CD8-positive, alpha-beta memory T cell (primary cell): ENCODE measurements around the gene ISG20. TPM values are rescaled to one million over a fixed set of nuclear protein-coding genes. Genes with fewer than 3 reads are reported as not detected.
A peak's percentile ranks its signal among the peaks of the same experiment; 100 is the strongest.

ENCODE experiments used
- CTCF ChIA-PET: fragments of 350-600 bp; sonication (Branson Sonifier 250); formaldehyde crosslinking; loops from one replicate; lab custom pipeline; 2021; ENCODE audit warnings: antibody characterized with exemption; lab: Charles Lee
- POLR2A ChIA-PET: fragments of 350-600 bp; sonication (Branson Sonifier 250); formaldehyde crosslinking; loops from one replicate; lab custom pipeline; 2021; ENCODE audit warnings: antibody characterized with exemption; lab: Charles Lee
- DNase-seq, 5 donors: peaks; one replicate each; pipeline versions ENCODE4 v3.0.0 to v3.0.0-alpha.2; 2020 to 2022; ENCODE audit warnings: mixed read lengths in 1 of 5
- H3K27ac ChIP-seq: one replicate; pipeline ENCODE4 v1.7.0; 2013; ENCODE audit warnings: low read depth, mild to moderate bottlenecking, low read length, moderate library complexity
- H3K27me3 ChIP-seq: 2 replicates; pipeline ENCODE4 v1.7.0; 2013; ENCODE audit warnings: low read length, mild to moderate bottlenecking; ENCODE audit not compliant: insufficient read depth, poor library complexity, severe bottlenecking
- H3K36me3 ChIP-seq: 2 replicates; pipeline ENCODE4 v1.7.0; 2013; ENCODE audit warnings: mild to moderate bottlenecking, low read length, moderate library complexity; ENCODE audit not compliant: insufficient read depth
- H3K4me1 ChIP-seq: 2 replicates; pipeline ENCODE4 v1.7.0; 2013; ENCODE audit warnings: mild to moderate bottlenecking, low read length, moderate library complexity; ENCODE audit not compliant: insufficient read depth
- H3K4me3 ChIP-seq: 2 replicates; pipeline ENCODE4 v1.7.0; 2013; ENCODE audit warnings: mild to moderate bottlenecking, low read length
- H3K9me3 ChIP-seq: 2 replicates; pipeline ENCODE4 v1.7.0; 2013; ENCODE audit warnings: mild to moderate bottlenecking, low read length
- H3K27ac Mint-ChIP-seq, 8 donors: one replicate each; pipeline ENCODE4 v1.8.0; 2020 to 2021; ENCODE audit warnings: mixed read lengths in 8 of 8, mild to moderate bottlenecking in 6 of 8, inconsistent platforms in 3 of 8, moderate library complexity in 3 of 8
- H3K27me3 Mint-ChIP-seq, 2 donors: one replicate each; pipeline ENCODE4 v1.8.0; 2020 to 2021; ENCODE audit warnings: mixed read lengths in 2 of 2, mild to moderate bottlenecking in 1 of 2, moderate library complexity in 1 of 2
- H3K36me3 Mint-ChIP-seq, 3 donors: one replicate each; pipeline ENCODE4 v1.8.0; 2020 to 2021; ENCODE audit warnings: mixed read lengths in 3 of 3, inconsistent platforms in 1 of 3, mild to moderate bottlenecking in 1 of 3
- H3K4me1 Mint-ChIP-seq, 3 donors: one replicate each; pipeline ENCODE4 v1.8.0; 2020 to 2021; ENCODE audit warnings: mixed read lengths in 3 of 3, inconsistent platforms in 1 of 3, mild to moderate bottlenecking in 1 of 3
- H3K4me3 Mint-ChIP-seq, 7 donors: one replicate each; pipeline ENCODE4 v1.8.0; 2020 to 2021; ENCODE audit warnings: mixed read lengths in 7 of 7, mild to moderate bottlenecking in 6 of 7, moderate library complexity in 4 of 7, inconsistent platforms in 2 of 7
- H3K9me3 Mint-ChIP-seq, 5 donors: one replicate each; pipeline ENCODE4 v1.8.0; 2020 to 2022; ENCODE audit warnings: mixed read lengths in 5 of 5, mild to moderate bottlenecking in 3 of 5, moderate library complexity in 2 of 5, inconsistent platforms in 1 of 5
- polyA plus RNA-seq: library from polyadenylated mRNA; unstranded; fragments of 300-500 nt; fragmentation: Illumina TruSeq; gene quantifications from one replicate; pipeline ENCODE4 v1.2.3, GENCODE V29; 2021
- total RNA-seq, 2 experiments: library from RNA; stranded (reverse); gene quantifications; one replicate each; pipeline ENCODE4 v1.2.3, GENCODE V29; 2021

Gene ISG20
- total and polyA plus RNA-seq, 3 experiments from 2014 or later = 22.5 to 572 (median 27.2) TPM

GRCh38 chr15:88625943-88626741, 12.7 kb upstream of the ISG20 start:
- Histone ChIP-seq H3K36me3 (peaks cover 20% of the 10 kb centered on the region), H3K27me3 (no peaks in the 10 kb centered on the region), H3K27ac (peak overlapping the region; percentile 39), H3K4me3 (peak overlapping the region; percentile 32), H3K9me3 (no peaks in the 10 kb centered on the region), H3K4me1 (peaks cover 84% of the 10 kb centered on the region)
- H3K36me3 Mint-ChIP-seq = peaks cover 15 to 58% (median 18%) of the 10 kb centered on the region in 3 donors
- ChIA-PET CTCF (interaction anchor here (3.6 to 5.8 kb wide), 4 partner anchors 9 to 40 kb away, joined by 24 to 88 read pairs (median 58); no protein-coding TSS in a partner anchor), POLR2A (interaction anchor here (2.8 kb wide), 1 partner anchor 10 kb away, joined by 20 read pairs; no protein-coding TSS in a partner anchor)
- DNase-seq = no peak
- H3K9me3 Mint-ChIP-seq = peaks cover 0 to 2% (median 0%) of the 10 kb centered on the region in 5 donors
- H3K4me1 Mint-ChIP-seq = peaks cover 88 to 98% (median 93%) of the 10 kb centered on the region in 3 donors
- H3K27ac Mint-ChIP-seq = peak overlapping the region; percentile 54 to 98 (median 88)
- H3K4me3 Mint-ChIP-seq = peak overlapping the region in 2 of 7 donors; percentile 8 to 29
- peaks cover 0 to 1% of the 10 kb centered on the region in 2 donors for H3K27me3 Mint-ChIP-seq

- Histone ChIP-seq H3K27ac (peak overlapping the region; percentile 39), H3K27me3 (no peaks in the 10 kb centered on the region), H3K36me3 (peaks cover 23% of the 10 kb centered on the region), H3K4me3 (peak overlapping the region; percentile 32), H3K9me3 (no peaks in the 10 kb centered on the region), H3K4me1 (peaks cover 97% of the 10 kb centered on the region)
- peak overlapping the region; percentile 21 to 68 (median 60) for H3K4me3 Mint-ChIP-seq
- peaks cover 85 to 98% (median 95%) of the 10 kb centered on the region in 3 donors for H3K4me1 Mint-ChIP-seq
- peak in 4 of 5 donors; percentile 57 to 92 (median 86) for DNase-seq
- POLR2A ChIA-PET = interaction anchor here (0.7 to 2.8 kb wide), 4 partner anchors 8 to 37 kb away, joined by 3 to 20 read pairs (median 6); no protein-coding TSS in a partner anchor
- CTCF ChIA-PET = interaction anchor here (0.6 to 5.8 kb wide), 4 partner anchors 8 to 259 kb away, joined by 3 to 88 read pairs (median 45); no protein-coding TSS in a partner anchor
- peaks cover 18 to 61% (median 21%) of the 10 kb centered on the region in 3 donors for H3K36me3 Mint-ChIP-seq
- H3K27ac Mint-ChIP-seq = peak overlapping the region; percentile 72 to 98 (median 88)
- peaks cover 0 to 2% (median 0%) of the 10 kb centered on the region in 5 donors for H3K9me3 Mint-ChIP-seq
- H3K27me3 Mint-ChIP-seq = peaks cover 0 to 1% of the 10 kb centered on the region in 2 donors
These were observed 11.4 kb upstream of the ISG20 start for GRCh38 chr15:88627463-88627862.

GRCh38 chr15:88628018-88628654, 10.7 kb upstream of the ISG20 start:
- Mint-ChIP-seq H3K27ac (peak overlapping the region; percentile 72 to 98 (median 88)), H3K27me3 (peaks cover 0 to 1% of the 10 kb centered on the region in 2 donors), H3K4me3 (peak overlapping the region; percentile 28 to 68 (median 60)), H3K9me3 (peaks cover 0 to 2% (median 0%) of the 10 kb centered on the region in 5 donors), H3K4me1 (peaks cover 83 to 95% (median 95%) of the 10 kb centered on the region in 3 donors), H3K36me3 (peaks cover 18 to 62% (median 23%) of the 10 kb centered on the region in 3 donors)
- H3K27ac ChIP-seq = peak overlapping the region; percentile 39
- H3K36me3 ChIP-seq = peaks cover 23% of the 10 kb centered on the region
- peaks cover 95% of the 10 kb centered on the region for H3K4me1 ChIP-seq
- peak overlapping the region; percentile 19 for H3K4me3 ChIP-seq
- POLR2A ChIA-PET = interaction anchor here (0.7 to 2.8 kb wide), 3 partner anchors 8 to 37 kb away, joined by 4 to 20 read pairs (median 8); no protein-coding TSS in a partner anchor
- CTCF ChIA-PET = interaction anchor here (0.6 to 5.8 kb wide), 4 partner anchors 8 to 258 kb away, joined by 3 to 88 read pairs (median 45); no protein-coding TSS in a partner anchor
- no peaks in the 10 kb centered on the region for H3K9me3 ChIP-seq
- DNase-seq = no peak
- H3K27me3 ChIP-seq = no peaks in the 10 kb centered on the region

- H3K36me3 ChIP-seq = peaks cover 23% of the 10 kb centered on the region
- H3K27me3 ChIP-seq = no peaks in the 10 kb centered on the region
- H3K4me1 Mint-ChIP-seq = peaks cover 81 to 95% (median 94%) of the 10 kb centered on the region in 3 donors
- H3K4me3 Mint-ChIP-seq = peak overlapping the region in 4 of 7 donors; percentile 10 to 61 (median 14)
- peaks cover 18 to 64% (median 23%) of the 10 kb centered on the region in 3 donors for H3K36me3 Mint-ChIP-seq
- ChIA-PET CTCF (no interaction called here), POLR2A (interaction anchor here (1.2 kb wide), 1 partner anchor 35 kb away, joined by 3 read pairs; no protein-coding TSS in a partner anchor)
- peak overlapping the region; percentile 13 for H3K4me3 ChIP-seq
- peaks cover 92% of the 10 kb centered on the region for H3K4me1 ChIP-seq
- peaks cover 0 to 2% (median 0%) of the 10 kb centered on the region in 5 donors for H3K9me3 Mint-ChIP-seq
- peaks cover 0 to 1% of the 10 kb centered on the region in 2 donors for H3K27me3 Mint-ChIP-seq
- H3K27ac ChIP-seq = no peak overlapping the region
- DNase-seq = no peak
- no peaks in the 10 kb centered on the region for H3K9me3 ChIP-seq
- peak overlapping the region in 7 of 8 donors; percentile 79 to 93 (median 91) for H3K27ac Mint-ChIP-seq
These were observed 9.7 kb upstream of the ISG20 start for GRCh38 chr15:88629071-88629470.

- Histone ChIP-seq H3K27ac (peak overlapping the region; percentile 48), H3K9me3 (no peaks in the 10 kb centered on the region), H3K36me3 (peaks cover 23% of the 10 kb centered on the region), H3K4me1 (peaks cover 93% of the 10 kb centered on the region), H3K4me3 (no peak overlapping the region), H3K27me3 (no peaks in the 10 kb centered on the region)
- ChIA-PET POLR2A (interaction anchor here (0.6 to 1.2 kb wide), 2 partner anchors 25 to 34 kb away, joined by 3 to 4 read pairs; no protein-coding TSS in a partner anchor), CTCF (interaction anchor here (1.3 to 1.8 kb wide), 2 partner anchors 34 to 275 kb away, joined by 3 to 4 read pairs; no protein-coding TSS in a partner anchor)
- Mint-ChIP-seq H3K27me3 (peaks cover 0 to 1% of the 10 kb centered on the region in 2 donors), H3K36me3 (peaks cover 18 to 58% (median 23%) of the 10 kb centered on the region in 3 donors), H3K4me3 (peak overlapping the region in 6 of 7 donors; percentile 45 to 72 (median 64)), H3K4me1 (peaks cover 81 to 95% (median 94%) of the 10 kb centered on the region in 3 donors), H3K9me3 (peaks cover 0 to 2% (median 0%) of the 10 kb centered on the region in 5 donors), H3K27ac (peak overlapping the region; percentile 81 to 96 (median 92))
- DNase-seq = peak in 1 of 5 donors; percentile 29
These were observed 8.6 kb upstream of the ISG20 start for GRCh38 chr15:88630141-88630721.

GRCh38 chr15:88630798-88631463, 7.9 kb upstream of the ISG20 start:
- no peaks in the 10 kb centered on the region for H3K9me3 ChIP-seq
- peaks cover 82 to 94% (median 94%) of the 10 kb centered on the region in 3 donors for H3K4me1 Mint-ChIP-seq
- peak overlapping the region in 6 of 7 donors; percentile 31 to 72 (median 64) for H3K4me3 Mint-ChIP-seq
- CTCF ChIA-PET = interaction anchor here (0.7 to 1.8 kb wide), 3 partner anchors 25 to 274 kb away, joined by 3 to 4 read pairs (median 3); no protein-coding TSS in a partner anchor
- POLR2A ChIA-PET = interaction anchor here (0.6 kb wide), 2 partner anchors 25 to 205 kb away, joined by 3 to 4 read pairs; no protein-coding TSS in a partner anchor
- DNase-seq = no peak
- no peak overlapping the region for H3K4me3 ChIP-seq
- no peaks in the 10 kb centered on the region for H3K27me3 ChIP-seq
- peak overlapping the region; percentile 48 for H3K27ac ChIP-seq
- peak overlapping the region; percentile 81 to 95 (median 91) for H3K27ac Mint-ChIP-seq
- H3K9me3 Mint-ChIP-seq = peaks cover 0 to 2% (median 0%) of the 10 kb centered on the region in 5 donors
- H3K36me3 Mint-ChIP-seq = peaks cover 18 to 56% (median 23%) of the 10 kb centered on the region in 3 donors
- H3K36me3 ChIP-seq = peaks cover 23% of the 10 kb centered on the region
- peaks cover 92% of the 10 kb centered on the region for H3K4me1 ChIP-seq
- peaks cover 0 to 1% of the 10 kb centered on the region in 2 donors for H3K27me3 Mint-ChIP-seq
